ENCODE results near the gene FLT4. TPM values are rescaled to one million over a fixed set of nuclear protein-coding genes. Genes with fewer than 3 reads are reported as not detected.

The FLT4 gene
- total RNA-seq, 2 experiments from 2014 or later, result not detected

DNA sequence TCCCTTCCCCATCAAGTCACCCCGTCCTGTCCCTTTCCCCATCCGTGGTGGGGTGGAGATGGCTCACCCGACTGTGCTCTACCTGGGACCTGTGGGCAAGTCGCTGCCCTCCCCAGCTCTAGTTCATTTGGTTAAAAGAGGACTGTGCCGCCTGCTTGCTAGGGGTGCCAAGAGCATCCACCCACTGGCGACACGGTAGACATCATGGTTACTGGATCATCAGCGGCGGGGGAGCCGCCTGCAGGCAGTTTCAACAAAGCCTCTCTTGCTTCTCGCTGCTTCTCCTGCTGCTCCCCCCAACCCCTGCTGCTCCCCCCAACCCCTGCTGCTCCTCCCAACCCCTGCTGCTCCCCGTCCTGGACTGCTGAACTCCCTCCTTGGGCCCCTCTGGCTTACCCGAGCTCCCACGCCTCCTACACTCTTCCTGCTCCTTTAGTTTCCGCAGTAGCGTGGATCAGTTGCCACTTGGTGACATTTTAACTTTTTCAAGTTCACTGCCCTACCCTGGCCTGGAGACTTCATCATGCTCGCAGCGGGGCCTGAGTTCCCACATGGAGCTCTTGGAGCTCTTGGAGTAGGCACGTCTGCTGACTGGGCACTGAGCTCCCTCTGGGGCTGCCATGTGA, 36.1 kb downstream of the FLT4 start:
- H3K4me3 ChIP-seq (ENCODE audit: low read depth, low read length, poor library complexity, severe bottlenecking), result no peak overlapping the region
- BruUV-seq (replicated peaks), result no TSS peak
- DNase-seq (ENCODE audit: low spot score), result no peak
- no peaks in the 10 kb centered on the region for H3K79me2 ChIP-seq (ENCODE audit: insufficient read depth, low read depth, low read length)
- H3K36me3 ChIP-seq (ENCODE audit: insufficient read depth, low read length), result no peaks in the 10 kb centered on the region
- no peaks in the 10 kb centered on the region for H4K20me1 ChIP-seq (ENCODE audit: insufficient read depth, low read length)
- H3K27ac ChIP-seq (ENCODE audit: low read depth, low read length, poor library complexity, severe bottlenecking), result no peak overlapping the region
- ChIA-PET POLR2A (no interaction called here), CTCF (ENCODE audit: unreplicated experiment) (no interaction called here)
- no peaks in the 10 kb centered on the region for H3K9me3 ChIP-seq (ENCODE audit: low read length)
- no peak for TF ChIP-seq EZH2phosphoT487 (IDR thresholded peaks at IDR 0.05; ENCODE audit: borderline replicate concordance, low read depth, low read length)
- TF ChIP-seq, protein P1, sequence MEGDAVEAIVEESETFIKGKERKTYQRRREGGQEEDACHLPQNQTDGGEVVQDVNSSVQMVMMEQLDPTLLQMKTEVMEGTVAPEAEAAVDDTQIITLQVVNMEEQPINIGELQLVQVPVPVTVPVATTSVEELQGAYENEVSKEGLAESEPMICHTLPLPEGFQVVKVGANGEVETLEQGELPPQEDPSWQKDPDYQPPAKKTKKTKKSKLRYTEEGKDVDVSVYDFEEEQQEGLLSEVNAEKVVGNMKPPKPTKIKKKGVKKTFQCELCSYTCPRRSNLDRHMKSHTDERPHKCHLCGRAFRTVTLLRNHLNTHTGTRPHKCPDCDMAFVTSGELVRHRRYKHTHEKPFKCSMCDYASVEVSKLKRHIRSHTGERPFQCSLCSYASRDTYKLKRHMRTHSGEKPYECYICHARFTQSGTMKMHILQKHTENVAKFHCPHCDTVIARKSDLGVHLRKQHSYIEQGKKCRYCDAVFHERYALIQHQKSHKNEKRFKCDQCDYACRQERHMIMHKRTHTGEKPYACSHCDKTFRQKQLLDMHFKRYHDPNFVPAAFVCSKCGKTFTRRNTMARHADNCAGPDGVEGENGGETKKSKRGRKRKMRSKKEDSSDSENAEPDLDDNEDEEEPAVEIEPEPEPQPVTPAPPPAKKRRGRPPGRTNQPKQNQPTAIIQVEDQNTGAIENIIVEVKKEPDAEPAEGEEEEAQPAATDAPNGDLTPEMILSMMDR (conservative IDR thresholded peaks at IDR 0.05; ENCODE audit: low read length), result no peak
- H3K9me2 ChIP-seq (ENCODE audit: insufficient read depth, low read length), result no peaks in the 10 kb centered on the region
- H2AFZ ChIP-seq (ENCODE audit: low read length), result no peak overlapping the region
- no peaks in the 10 kb centered on the region for H3K4me1 ChIP-seq (ENCODE audit: insufficient read depth, low read length, poor library complexity, severe bottlenecking)
- no peak overlapping the region for H3K4me2 ChIP-seq (ENCODE audit: low read length)
- intact Hi-C loops (cut with micrococcal nuclease; ENCODE audit: unreplicated experiment), result no loop called here

DNA sequence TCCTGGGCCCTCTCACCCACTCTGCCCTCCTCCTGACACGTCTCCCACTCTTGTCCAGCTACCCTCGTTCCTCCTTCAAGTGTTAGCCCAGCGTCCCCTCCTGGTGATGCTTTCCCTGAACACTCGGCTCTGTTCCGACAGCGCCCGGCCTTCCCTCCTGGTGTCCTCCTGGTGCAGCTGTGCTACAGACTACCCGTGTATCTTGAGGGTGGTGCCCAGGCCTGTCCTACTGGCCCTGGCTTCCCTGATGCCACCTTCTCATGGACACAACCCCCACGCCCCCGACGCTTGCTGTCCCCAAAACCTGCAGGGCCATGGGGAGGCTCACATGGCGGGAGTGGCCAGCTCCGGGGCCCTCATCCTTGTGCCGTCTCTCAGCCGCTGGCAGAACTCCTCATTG, 36.7 kb downstream of the FLT4 start:
- DNase-seq (ENCODE audit: low spot score), result no peak
- Histone ChIP-seq H3K36me3 (ENCODE audit: insufficient read depth, low read length) (no peaks in the 10 kb centered on the region), H3K9me3 (ENCODE audit: low read length) (no peaks in the 10 kb centered on the region), H3K4me1 (ENCODE audit: insufficient read depth, low read length, poor library complexity, severe bottlenecking) (no peaks in the 10 kb centered on the region), H3K79me2 (ENCODE audit: insufficient read depth, low read depth, low read length) (no peaks in the 10 kb centered on the region), H3K9me2 (ENCODE audit: insufficient read depth, low read length) (no peaks in the 10 kb centered on the region), H2AFZ (ENCODE audit: low read length) (no peak overlapping the region), H3K4me3 (ENCODE audit: low read depth, low read length, poor library complexity, severe bottlenecking) (no peak overlapping the region), H3K4me2 (ENCODE audit: low read length) (no peak overlapping the region), H4K20me1 (ENCODE audit: insufficient read depth, low read length) (no peaks in the 10 kb centered on the region), H3K27ac (ENCODE audit: low read depth, low read length, poor library complexity, severe bottlenecking) (no peak overlapping the region)
- no TSS peak for BruUV-seq (replicated peaks)
- CTCF ChIA-PET (ENCODE audit: unreplicated experiment), result no interaction called here
- TF ChIP-seq, protein P1 (conservative IDR thresholded peaks at IDR 0.05; ENCODE audit: low read length), result no peak
- TF ChIP-seq EZH2phosphoT487 (IDR thresholded peaks at IDR 0.05; ENCODE audit: borderline replicate concordance, low read depth, low read length), result no peak
- POLR2A ChIA-PET, result no interaction called here
- intact Hi-C loops (cut with micrococcal nuclease; ENCODE audit: unreplicated experiment), result no loop called here

DNA sequence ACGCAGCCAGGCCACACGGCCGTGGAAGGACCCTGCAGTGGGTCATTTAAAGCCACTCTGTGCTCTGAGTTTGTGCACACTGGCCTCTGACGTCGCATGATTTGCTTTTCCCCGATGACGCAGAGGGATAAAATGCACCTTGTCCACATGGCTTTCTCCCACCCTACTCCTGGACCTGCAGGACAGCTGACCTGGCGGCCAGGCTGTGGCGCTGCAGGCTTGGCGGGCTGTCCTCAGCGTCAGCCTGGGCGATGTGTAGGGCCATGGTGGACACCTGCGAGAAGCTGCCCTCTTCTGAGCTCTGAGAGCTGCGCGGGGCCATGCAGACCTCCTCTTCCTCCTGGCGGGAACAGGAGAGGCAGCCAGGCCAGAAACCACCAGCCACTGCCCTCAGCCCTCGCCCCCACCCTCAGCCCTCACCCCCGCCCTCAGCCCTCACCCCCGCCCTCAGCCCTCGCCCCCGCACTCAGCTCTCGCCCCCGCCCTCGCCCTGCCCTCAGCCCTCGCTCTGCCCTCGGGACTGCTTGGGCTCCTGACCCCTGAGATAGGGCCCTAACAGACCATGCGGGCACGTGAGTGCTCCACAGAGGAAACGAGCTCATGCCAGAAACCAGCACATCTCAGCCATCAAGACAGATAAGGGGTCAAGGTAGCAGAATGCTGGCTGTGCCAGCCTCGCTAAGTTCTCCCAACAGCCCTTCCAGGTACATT, 38.1 kb downstream of the FLT4 start:
- H3K36me3 ChIP-seq (ENCODE audit: insufficient read depth, low read length), result no peaks in the 10 kb centered on the region
- no peaks in the 10 kb centered on the region for H3K79me2 ChIP-seq (ENCODE audit: insufficient read depth, low read depth, low read length)
- no peak overlapping the region for H3K4me2 ChIP-seq (ENCODE audit: low read length)
- no peaks in the 10 kb centered on the region for H4K20me1 ChIP-seq (ENCODE audit: insufficient read depth, low read length)
- no peaks in the 10 kb centered on the region for H3K9me2 ChIP-seq (ENCODE audit: insufficient read depth, low read length)
- no peak for TF ChIP-seq EZH2phosphoT487 (IDR thresholded peaks at IDR 0.05; ENCODE audit: borderline replicate concordance, low read depth, low read length)
- TF ChIP-seq, protein P1 (conservative IDR thresholded peaks at IDR 0.05; ENCODE audit: low read length), result no peak
- POLR2A ChIA-PET, result no interaction called here
- no TSS peak for BruUV-seq (replicated peaks)
- H3K9me3 ChIP-seq (ENCODE audit: low read length), result no peaks in the 10 kb centered on the region
- no peak overlapping the region for H2AFZ ChIP-seq (ENCODE audit: low read length)
- CTCF ChIA-PET (ENCODE audit: unreplicated experiment), result no interaction called here
- H3K4me1 ChIP-seq (ENCODE audit: insufficient read depth, low read length, poor library complexity, severe bottlenecking), result no peaks in the 10 kb centered on the region
- H3K27ac ChIP-seq (ENCODE audit: low read depth, low read length, poor library complexity, severe bottlenecking), result no peak overlapping the region
- no peak for DNase-seq (ENCODE audit: low spot score)
- intact Hi-C loops (cut with micrococcal nuclease; ENCODE audit: unreplicated experiment), result no loop called here
- H3K4me3 ChIP-seq (ENCODE audit: low read depth, low read length, poor library complexity, severe bottlenecking), result no peak overlapping the region
